NB4 (cell line): ENCODE measurements around the gene MBNL1.

Experiments used
- MYC ChIP-seq: IDR thresholded peaks from 2 replicates; pipeline ENCODE4 v1.6.1; 2011; ENCODE audit warnings: low read depth, low read length
- POLR2A ChIP-seq: IDR thresholded peaks from 2 replicates; pipeline ENCODE4 v1.6.1; 2011; ENCODE audit warnings: mild to moderate bottlenecking; ENCODE audit not compliant: insufficient read length; ENCODE audit errors: extremely low read depth
- TF ChIP-seq, protein P1 (sequence below): IDR thresholded peaks from one replicate; pipeline ENCODE4 v1.5.1; 2012; ENCODE audit warnings: low read depth, low read length
- TF ChIP-seq, protein P2 (sequence below): IDR thresholded peaks from 2 replicates; pipeline ENCODE4 v1.6.1; 2011; ENCODE audit warnings: low read depth, low read length

DNA sequence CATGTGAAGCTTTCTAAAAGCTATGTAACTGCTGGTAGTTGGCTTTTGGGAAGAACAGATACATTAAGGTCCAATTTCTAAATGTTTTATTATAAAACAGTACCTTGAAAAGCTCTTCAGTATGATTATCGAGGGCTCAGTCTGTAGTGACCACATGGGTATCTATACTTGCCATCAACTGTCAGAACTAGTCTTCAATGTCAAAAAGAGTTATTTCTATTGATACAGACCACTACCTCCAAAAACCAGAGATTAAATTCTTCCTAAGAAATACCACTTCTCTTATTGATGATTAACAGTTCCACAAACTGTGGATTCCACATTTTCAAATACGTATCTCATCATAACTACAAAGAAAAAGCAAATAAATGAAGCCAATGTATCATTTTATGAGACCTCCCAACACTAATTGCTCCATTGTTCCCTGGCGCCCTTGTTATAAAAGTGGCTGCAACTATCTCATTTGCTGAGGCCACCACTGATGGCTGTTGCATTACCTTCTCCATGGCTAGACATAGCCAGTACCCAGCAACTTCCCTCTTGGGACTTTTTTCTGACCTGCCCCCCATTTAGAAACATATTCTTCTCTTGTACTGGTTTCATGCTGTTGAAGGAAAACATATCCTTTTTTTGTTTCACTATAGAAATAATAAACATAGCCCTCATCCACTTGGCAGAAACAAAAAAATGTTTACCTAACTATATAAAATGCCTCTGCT is 33.9 kb upstream of the MBNL1 start:
- TF ChIP-seq, protein P1, sequence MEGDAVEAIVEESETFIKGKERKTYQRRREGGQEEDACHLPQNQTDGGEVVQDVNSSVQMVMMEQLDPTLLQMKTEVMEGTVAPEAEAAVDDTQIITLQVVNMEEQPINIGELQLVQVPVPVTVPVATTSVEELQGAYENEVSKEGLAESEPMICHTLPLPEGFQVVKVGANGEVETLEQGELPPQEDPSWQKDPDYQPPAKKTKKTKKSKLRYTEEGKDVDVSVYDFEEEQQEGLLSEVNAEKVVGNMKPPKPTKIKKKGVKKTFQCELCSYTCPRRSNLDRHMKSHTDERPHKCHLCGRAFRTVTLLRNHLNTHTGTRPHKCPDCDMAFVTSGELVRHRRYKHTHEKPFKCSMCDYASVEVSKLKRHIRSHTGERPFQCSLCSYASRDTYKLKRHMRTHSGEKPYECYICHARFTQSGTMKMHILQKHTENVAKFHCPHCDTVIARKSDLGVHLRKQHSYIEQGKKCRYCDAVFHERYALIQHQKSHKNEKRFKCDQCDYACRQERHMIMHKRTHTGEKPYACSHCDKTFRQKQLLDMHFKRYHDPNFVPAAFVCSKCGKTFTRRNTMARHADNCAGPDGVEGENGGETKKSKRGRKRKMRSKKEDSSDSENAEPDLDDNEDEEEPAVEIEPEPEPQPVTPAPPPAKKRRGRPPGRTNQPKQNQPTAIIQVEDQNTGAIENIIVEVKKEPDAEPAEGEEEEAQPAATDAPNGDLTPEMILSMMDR = no peak
- TF ChIP-seq POLR2A (no peak), MYC (no peak)
- TF ChIP-seq, protein P2, sequence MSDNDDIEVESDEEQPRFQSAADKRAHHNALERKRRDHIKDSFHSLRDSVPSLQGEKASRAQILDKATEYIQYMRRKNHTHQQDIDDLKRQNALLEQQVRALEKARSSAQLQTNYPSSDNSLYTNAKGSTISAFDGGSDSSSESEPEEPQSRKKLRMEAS = no peak
